Tibial nerve (tissue), 4 donors: ENCODE results near the gene XPNPEP1. TPM values are rescaled to one million over a fixed set of nuclear protein-coding genes. Genes with fewer than 3 reads are reported as not detected.

Experiments used
- DNase-seq, 2 donors: peaks; one replicate each; pipeline ENCODE4 v3.0.0-alpha.2; 2019; ENCODE audit warnings: low spot score in 2 of 2
- H3K27ac ChIP-seq, 4 donors: fragments of 200-600 bp; sonication (generic) in 3 of 4; one replicate each; pipeline ENCODE4 v1.5.1; 2017 to 2019; ENCODE audit warnings: mild to moderate bottlenecking in 1 of 4
- H3K27me3 ChIP-seq, 2 donors: fragments of 200-600 bp; sonication (generic) in 1 of 2; one replicate each; pipeline versions ENCODE4 v1.5.1 to v1.6.0; 2017 to 2019
- H3K36me3 ChIP-seq, 3 donors: fragments of 200-600 bp; sonication (generic); one replicate each; pipeline ENCODE4 v1.5.1; 2018 to 2019
- H3K4me1 ChIP-seq, 4 donors: fragments of 200-600 bp; sonication (generic) in 3 of 4; one replicate each; pipeline ENCODE4 v1.5.1; 2017 to 2019
- H3K4me3 ChIP-seq, 4 donors: fragments of 200-600 bp; sonication (generic) in 3 of 4; one replicate each; pipeline ENCODE4 v1.5.1; 2017 to 2019; ENCODE audit warnings: mild to moderate bottlenecking in 1 of 4, moderate library complexity in 1 of 4
- H3K9me3 ChIP-seq, 4 donors: fragments of 200-600 bp; sonication (generic) in 3 of 4; one replicate each; pipeline ENCODE4 v1.5.1; 2017 to 2019
- CTCF ChIP-seq, 5 experiments: fragments of 200-600 bp in 3 of 5; fragments of 450-650 bp in 2 of 5; sonication (generic) in 3 of 5; IDR thresholded peaks; one replicate each; pipeline ENCODE4 v1.5.1; 2016 to 2019; ENCODE audit warnings: antibody characterized with exemption in 5 of 5, mild to moderate bottlenecking in 3 of 5, moderate library complexity in 2 of 5
- EP300 ChIP-seq, 2 donors: sonication (generic); formaldehyde crosslinking; IDR thresholded peaks; one replicate each; pipeline ENCODE4 v1.6.1; 2017; ENCODE audit warnings: antibody characterized with exemption in 2 of 2, mild to moderate bottlenecking in 1 of 2
- POLR2A ChIP-seq, 2 donors: fragments of 450-650 bp; IDR thresholded peaks; one replicate each; pipeline ENCODE4 v1.6.1; 2017; ENCODE audit warnings: antibody characterized with exemption in 2 of 2, mild to moderate bottlenecking in 2 of 2, moderate library complexity in 2 of 2
- WGBS, 2 donors: methylation state at CpG; one replicate each; pipeline ENCODE4 v1.1.5; 2018; 5-methylcytosine and 5-hydroxymethylcytosine counted together
- small RNA-seq: library from RNA; depleted of rRNA; stranded (forward); fragments of <200 nt; gene quantifications from one replicate; pipeline ENCODE3, GENCODE V24; 2016
- total RNA-seq, 4 donors: library from RNA; depleted of rRNA; stranded (reverse); fragments of >200 nt; gene quantifications; one replicate each; pipeline ENCODE4 v1.1.0, GENCODE V29; 2016

The XPNPEP1 gene
- total RNA-seq, 4 donors from 2014 or later: 41.0 to 99.3 (median 62.4) TPM

DNA sequence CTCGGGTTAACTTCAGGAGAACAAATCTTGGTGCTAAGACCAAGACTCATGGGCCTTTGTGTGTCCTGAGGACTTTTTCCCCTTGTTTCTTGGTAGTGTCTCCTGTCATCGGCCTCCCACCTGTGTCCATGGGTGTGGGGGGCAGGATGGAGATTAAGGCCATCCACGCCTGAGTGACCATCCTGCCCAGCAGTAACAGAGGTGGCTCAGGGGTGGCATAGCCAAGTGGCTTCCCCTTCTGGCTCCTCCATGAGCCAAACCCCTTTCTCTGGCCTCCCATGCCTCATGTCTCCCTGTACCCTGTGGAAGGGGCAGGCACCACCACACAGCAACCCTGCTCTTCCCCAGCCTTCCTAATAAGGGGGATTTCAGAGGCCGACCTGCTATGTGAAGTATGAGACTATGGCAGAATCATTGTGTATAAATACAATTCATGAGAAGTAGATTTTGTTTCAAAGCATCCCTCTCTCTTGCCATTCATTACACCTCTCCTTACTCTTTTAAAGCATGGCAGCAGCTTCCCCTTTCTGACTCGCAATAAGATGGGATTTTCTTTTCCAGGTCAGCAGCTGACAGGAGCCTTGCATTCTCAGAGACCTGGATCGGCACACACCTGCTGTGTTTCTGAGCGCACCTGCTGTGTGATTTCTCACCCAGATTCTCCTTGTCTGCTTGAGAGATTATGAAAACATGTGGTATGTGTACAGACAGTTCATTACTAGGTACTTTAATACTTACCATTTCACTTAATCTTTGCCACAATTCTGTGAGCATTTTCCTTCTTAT, 102.5 kb downstream of the XPNPEP1 start:
- WGBS, 2 donors: 78 to 84% methylated on average over 7 of the region's 7 CpGs
- no peak overlapping the region for H3K27ac ChIP-seq
- no peaks in the 10 kb centered on the region for H3K36me3 ChIP-seq
- DNase-seq: no peak
- no peaks in the 10 kb centered on the region for H3K4me1 ChIP-seq
- TF ChIP-seq POLR2A (IDR thresholded peaks at IDR 0.05) (no peak), EP300 (IDR thresholded peaks at IDR 0.05) (no peak), CTCF (IDR thresholded peaks at IDR 0.05) (no peak)
- H3K27me3 ChIP-seq: no peaks in the 10 kb centered on the region
- no peak overlapping the region for H3K4me3 ChIP-seq
- H3K9me3 ChIP-seq: no peaks in the 10 kb centered on the region

- no peak overlapping the region for H3K4me3 ChIP-seq
- no peak overlapping the region for H3K27ac ChIP-seq
- H3K4me1 ChIP-seq: no peaks in the 10 kb centered on the region
- DNase-seq: no peak
- WGBS, 2 donors: 91 to 92% methylated on average over 3 of the region's 3 CpGs
- H3K36me3 ChIP-seq: no peaks in the 10 kb centered on the region
- TF ChIP-seq EP300 (IDR thresholded peaks at IDR 0.05): no peak
- TF ChIP-seq CTCF (IDR thresholded peaks at IDR 0.05): no peak
- TF ChIP-seq POLR2A (IDR thresholded peaks at IDR 0.05): no peak
- no peaks in the 10 kb centered on the region for H3K9me3 ChIP-seq
- no peaks in the 10 kb centered on the region for H3K27me3 ChIP-seq
Observed at GRCh38 chr10:109819807-109820206, 103.5 kb downstream of the XPNPEP1 start.

Small RNA genes within 50 kb of the gene (small RNA-seq; reads per million reads assigned to genes)
- gene RNU4-5P: not detected

Other genes with a start within 250 kb of the XPNPEP1 start
- 100 to 1,000 TPM; 208 to 639 (median 443) TPM for gene ADD3, start 84.5 kb upstream of the XPNPEP1 start, total RNA-seq